WTC11 (cell line): ENCODE measurements around the gene ARHGAP29. TPM values are rescaled to one million over a fixed set of nuclear protein-coding genes. Genes with fewer than 3 reads are reported as not detected.

Source experiments
- ATAC-seq: fragments of 200-7000 bp; cut with Tn5 transposase; 2 replicates; pipeline ENCODE4 v1.10.0; 2021; ENCODE audit warnings: mild to moderate bottlenecking, moderate library complexity
- CTCF ChIA-PET: fragments of 300-600 bp; sonication (Branson Sonifier 250); formaldehyde crosslinking; loops from one replicate; lab custom pipeline; 2021; ENCODE audit warnings: antibody characterized with exemption; lab: Charles Lee
- POLR2A ChIA-PET: fragments of 350-600 bp; sonication (Branson Sonifier 250); formaldehyde crosslinking; loops from one replicate; lab custom pipeline; 2021; ENCODE audit warnings: antibody characterized with exemption; lab: Charles Lee
- DNase-seq: peaks from one replicate; pipeline ENCODE4 v3.0.0; 2021; ENCODE audit warnings: low spot score
- H3K27ac Mint-ChIP-seq: 2 replicates; pipeline ENCODE4 v1.8.0; 2021; ENCODE audit warnings: mixed read lengths
- H3K27me3 Mint-ChIP-seq: 2 replicates; pipeline ENCODE4 v1.8.0; 2021; ENCODE audit warnings: low read depth, mild to moderate bottlenecking, moderate library complexity, mixed read lengths
- H3K36me3 Mint-ChIP-seq: 2 replicates; pipeline ENCODE4 v1.8.0; 2021; ENCODE audit warnings: mixed read lengths
- H3K4me1 Mint-ChIP-seq: 2 replicates; pipeline ENCODE4 v1.8.0; 2022; ENCODE audit warnings: mixed read lengths
- H3K4me3 Mint-ChIP-seq: 2 replicates; pipeline ENCODE4 v1.8.0; 2021; ENCODE audit warnings: mild to moderate bottlenecking, moderate library complexity, mixed read lengths
- H3K9me3 Mint-ChIP-seq: 2 replicates; pipeline ENCODE4 v1.8.0; 2021; ENCODE audit warnings: mixed read lengths
- ARID4B ChIP-seq: sonication (generic); formaldehyde crosslinking; IDR thresholded peaks from 2 replicates; pipeline ENCODE4 v1.8.0; 2023; ENCODE audit warnings: missing genetic modification reagents, mild to moderate bottlenecking, borderline replicate concordance
- ATF1 ChIP-seq: sonication (generic); formaldehyde crosslinking; IDR thresholded peaks from 2 replicates; pipeline ENCODE4 v1.8.1; 2023; ENCODE audit warnings: mild to moderate bottlenecking, moderate library complexity, missing genetic modification reagents
- ATF3 ChIP-seq: sonication (generic); formaldehyde crosslinking; conservative IDR thresholded peaks from 2 replicates; pipeline ENCODE4 v1.8.1; 2022; ENCODE audit warnings: mild to moderate bottlenecking, missing genetic modification reagents
- ESRRA ChIP-seq: sonication (generic); formaldehyde crosslinking; IDR thresholded peaks from 2 replicates; pipeline ENCODE4 v1.8.1; 2022; ENCODE audit warnings: mild to moderate bottlenecking, missing genetic modification reagents, borderline replicate concordance
- FOXP1 ChIP-seq: sonication (generic); formaldehyde crosslinking; IDR thresholded peaks from 2 replicates; pipeline ENCODE4 v1.8.0; 2022; ENCODE audit warnings: missing genetic modification reagents, mild to moderate bottlenecking, moderate library complexity, borderline replicate concordance
- HMGA2 ChIP-seq: fragments of 250-450 bp; sonication (Bioruptor Pico); IDR thresholded peaks from 2 replicates; pipeline ENCODE4 v1.4.0; 2021; ENCODE audit warnings: mild to moderate bottlenecking, moderate library complexity
- JAZF1 ChIP-seq: fragments of 250-450 bp; sonication (Bioruptor Pico); IDR thresholded peaks from 2 replicates; pipeline ENCODE4 v1.9.0; 2021; ENCODE audit warnings: moderate library complexity, mild to moderate bottlenecking, inconsistent platforms
- NR3C1 ChIP-seq: sonication (generic); formaldehyde crosslinking; conservative IDR thresholded peaks from 2 replicates; pipeline ENCODE4 v1.8.1; 2023; ENCODE audit warnings: low read depth, mild to moderate bottlenecking, missing genetic modification reagents
- PRRX2 ChIP-seq: fragments of 250-450 bp; sonication (Bioruptor Pico); IDR thresholded peaks from 2 replicates; pipeline ENCODE4 v1.8.0; 2021; ENCODE audit warnings: mild to moderate bottlenecking
- RELA ChIP-seq: sonication (generic); formaldehyde crosslinking; IDR thresholded peaks from 2 replicates; pipeline ENCODE4 v1.8.1; 2022; ENCODE audit warnings: missing genetic modification reagents, mild to moderate bottlenecking, borderline replicate concordance
- ZNF121 ChIP-seq: sonication (generic); formaldehyde crosslinking; IDR thresholded peaks from 2 replicates; pipeline ENCODE4 v1.8.0; 2023; ENCODE audit warnings: missing genetic modification reagents
- ZNF138 ChIP-seq: sonication (generic); formaldehyde crosslinking; conservative IDR thresholded peaks from 2 replicates; pipeline ENCODE4 v1.8.1; 2022; ENCODE audit warnings: mild to moderate bottlenecking, moderate library complexity, missing genetic modification reagents
- ZNF232 ChIP-seq: sonication (generic); formaldehyde crosslinking; IDR thresholded peaks from 2 replicates; pipeline ENCODE4 v1.8.0; 2022; ENCODE audit warnings: mild to moderate bottlenecking, missing genetic modification reagents
- total RNA-seq: library from RNA; stranded (reverse); gene quantifications from 3 replicates; pipeline ENCODE4 v1.2.3, GENCODE V29; 2021
- TF ChIP-seq, protein P1 (sequence below): sonication (generic); formaldehyde crosslinking; IDR thresholded peaks from 2 replicates; pipeline ENCODE4 v1.8.0; 2022; ENCODE audit warnings: mild to moderate bottlenecking, missing genetic modification reagents

ARHGAP29 gene
- total RNA-seq, 1 experiment from 2014 or later = 6.6 TPM

DNA sequence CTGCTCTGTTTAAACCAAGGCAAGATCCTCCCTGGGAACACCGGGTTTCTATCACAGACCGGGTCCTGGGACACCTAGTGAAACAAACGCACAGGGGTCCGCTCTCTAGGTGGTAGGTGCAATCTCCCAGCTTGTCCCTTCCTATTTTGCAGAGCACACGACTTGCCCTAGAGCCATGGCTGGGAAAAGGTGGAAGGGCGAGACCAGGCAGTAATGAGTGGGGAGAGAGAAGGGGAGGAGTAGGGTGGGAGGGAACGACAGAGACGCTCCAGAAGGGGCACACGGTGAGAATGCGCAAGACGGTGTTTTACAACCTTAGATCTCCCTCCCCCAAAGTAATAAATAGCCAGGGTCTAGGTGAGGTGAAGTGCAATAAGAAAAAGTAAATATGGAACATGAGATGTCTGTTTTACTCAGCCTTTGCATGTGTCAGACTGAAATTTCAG is 9.3 kb upstream of the ARHGAP29 start (continued):
- no peak for TF ChIP-seq NR3C1 (CRISPR knock-in tag)

GRCh38 chr1:94245747-94246438 is 8.5 kb upstream of the ARHGAP29 start:
- DNase-seq (no peak), ATAC-seq (no peak)
- Mint-ChIP-seq H3K4me3 (peak overlapping the region; percentile 72; the same call in 1 of the 2 replicates), H3K9me3 (peaks cover 21% of the 10 kb centered on the region), H3K36me3 (peaks cover 11% of the 10 kb centered on the region; the same call in 1 of the 2 replicates), H3K27ac (no peak overlapping the region), H3K27me3 (peaks cover 80% of the 10 kb centered on the region), H3K4me1 (peaks cover 10% of the 10 kb centered on the region)
- TF ChIP-seq ATF1 (CRISPR knock-in tag) = no peak
- no peak for TF ChIP-seq FOXP1 (CRISPR knock-in tag)
- TF ChIP-seq HMGA2 (CRISPR knock-in tag) = no peak
- no peak for TF ChIP-seq ZNF232 (CRISPR knock-in tag)
- TF ChIP-seq, protein P1, sequence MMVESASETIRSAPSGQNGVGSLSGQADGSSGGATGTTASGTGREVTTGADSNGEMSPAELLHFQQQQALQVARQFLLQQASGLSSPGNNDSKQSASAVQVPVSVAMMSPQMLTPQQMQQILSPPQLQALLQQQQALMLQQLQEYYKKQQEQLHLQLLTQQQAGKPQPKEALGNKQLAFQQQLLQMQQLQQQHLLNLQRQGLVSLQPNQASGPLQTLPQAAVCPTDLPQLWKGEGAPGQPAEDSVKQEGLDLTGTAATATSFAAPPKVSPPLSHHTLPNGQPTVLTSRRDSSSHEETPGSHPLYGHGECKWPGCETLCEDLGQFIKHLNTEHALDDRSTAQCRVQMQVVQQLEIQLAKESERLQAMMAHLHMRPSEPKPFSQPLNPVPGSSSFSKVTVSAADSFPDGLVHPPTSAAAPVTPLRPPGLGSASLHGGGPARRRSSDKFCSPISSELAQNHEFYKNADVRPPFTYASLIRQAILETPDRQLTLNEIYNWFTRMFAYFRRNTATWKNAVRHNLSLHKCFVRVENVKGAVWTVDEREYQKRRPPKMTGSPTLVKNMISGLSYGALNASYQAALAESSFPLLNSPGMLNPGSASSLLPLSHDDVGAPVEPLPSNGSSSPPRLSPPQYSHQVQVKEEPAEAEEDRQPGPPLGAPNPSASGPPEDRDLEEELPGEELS (CRISPR knock-in tag) = no peak
- TF ChIP-seq ARID4B = no peak
- TF ChIP-seq ZNF121 = no peak
- TF ChIP-seq ESRRA (CRISPR knock-in tag) = no peak
- CTCF ChIA-PET = interaction anchor here (2.4 to 3.2 kb wide), 3 partner anchors 9 to 200 kb away, joined by 12 to 21 read pairs (median 13); partner anchors contain the start of gene ARHGAP29
- POLR2A ChIA-PET = no interaction called here

DNA sequence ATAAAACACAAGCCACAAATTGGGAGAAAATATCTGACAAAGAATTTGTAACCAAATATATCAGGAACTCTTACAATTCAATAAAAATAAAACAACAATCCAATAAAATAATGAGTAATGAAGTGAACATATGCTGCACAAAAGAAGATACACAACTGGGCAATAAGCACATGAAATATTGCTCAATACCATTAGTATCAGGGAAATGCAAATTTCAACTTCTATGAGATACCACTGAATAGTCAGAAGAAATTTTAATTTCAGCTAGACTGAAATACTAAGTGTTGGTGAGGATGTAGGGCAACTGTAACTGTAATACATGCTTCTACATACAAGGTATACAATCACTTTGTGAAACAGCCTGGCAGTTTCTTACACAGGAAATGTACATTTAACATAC is 7.4 kb upstream of the ARHGAP29 start:
- H3K4me3 Mint-ChIP-seq = no peak overlapping the region
- H3K36me3 Mint-ChIP-seq = peaks cover 11% of the 10 kb centered on the region; the same call in 1 of the 2 replicates
- ATAC-seq (no peak), DNase-seq (no peak)
- no peak overlapping the region for H3K27ac Mint-ChIP-seq
- POLR2A ChIA-PET = no interaction called here
- H3K27me3 Mint-ChIP-seq = peaks cover 79% of the 10 kb centered on the region
- CTCF ChIA-PET = no interaction called here
- TF ChIP-seq, protein P1 (CRISPR knock-in tag) = no peak
- TF ChIP-seq JAZF1 (CRISPR knock-in tag) (no peak), ATF3 (CRISPR knock-in tag) (no peak), ZNF138 (CRISPR knock-in tag) (no peak), ZNF232 (CRISPR knock-in tag) (no peak), PRRX2 (CRISPR knock-in tag) (no peak), HMGA2 (CRISPR knock-in tag) (no peak), ZNF121 (no peak), RELA (CRISPR knock-in tag) (no peak)
- peaks cover 10% of the 10 kb centered on the region for H3K4me1 Mint-ChIP-seq
- peaks cover 21% of the 10 kb centered on the region for H3K9me3 Mint-ChIP-seq
